HFFc6 (cell line): ENCODE data around the gene SMARCAL1. TPM values are rescaled to one million over a fixed set of nuclear protein-coding genes. Genes with fewer than 3 reads are reported as not detected.

Experiments
- DNase-seq: peaks from one replicate; pipeline ENCODE4 v3.0.0-alpha.2; 2018
- H3K27ac Mint-ChIP-seq: 2 replicates; pipeline ENCODE4 v1.8.0; 2020; ENCODE audit warnings: mild to moderate bottlenecking, mixed read lengths
- H3K27me3 Mint-ChIP-seq: 2 replicates; pipeline ENCODE4 v1.8.0; 2021; ENCODE audit warnings: mild to moderate bottlenecking, moderate library complexity, mixed read lengths; ENCODE audit not compliant: insufficient read depth
- H3K36me3 Mint-ChIP-seq: 2 replicates; pipeline ENCODE4 v1.8.0; 2021; ENCODE audit warnings: low read depth, mixed read lengths
- H3K4me1 Mint-ChIP-seq: 2 replicates; pipeline ENCODE4 v1.8.0; 2020; ENCODE audit warnings: low read depth, mixed read lengths
- H3K4me3 Mint-ChIP-seq: 2 replicates; pipeline ENCODE4 v1.8.0; 2020; ENCODE audit warnings: mild to moderate bottlenecking, moderate library complexity, mixed read lengths
- H3K9me3 Mint-ChIP-seq: 2 replicates; pipeline ENCODE4 v1.8.0; 2020; ENCODE audit warnings: mild to moderate bottlenecking, mixed read lengths
- total RNA-seq, 6 experiments: library from RNA; stranded (reverse); fragmentation: NEBNext Ultra II Directional; extraction: Animal tissue kit (Norgen Biotek cat#: 25700); gene quantifications; 2 replicates in 1 of 6; 3 replicates in 5 of 6; pipeline ENCODE4 v1.2.3, GENCODE V29; 2021
- TF ChIP-seq, protein P1 (sequence below): fragments of 200-600 bp; sonication (generic); IDR thresholded peaks from 2 replicates; pipeline ENCODE4 v1.5.0; 2021; ENCODE audit warnings: antibody characterized with exemption, mild to moderate bottlenecking

SMARCAL1 gene
- total RNA-seq, 6 experiments from 2014 or later = 25.6 to 33.1 (median 32.1) TPM

DNA sequence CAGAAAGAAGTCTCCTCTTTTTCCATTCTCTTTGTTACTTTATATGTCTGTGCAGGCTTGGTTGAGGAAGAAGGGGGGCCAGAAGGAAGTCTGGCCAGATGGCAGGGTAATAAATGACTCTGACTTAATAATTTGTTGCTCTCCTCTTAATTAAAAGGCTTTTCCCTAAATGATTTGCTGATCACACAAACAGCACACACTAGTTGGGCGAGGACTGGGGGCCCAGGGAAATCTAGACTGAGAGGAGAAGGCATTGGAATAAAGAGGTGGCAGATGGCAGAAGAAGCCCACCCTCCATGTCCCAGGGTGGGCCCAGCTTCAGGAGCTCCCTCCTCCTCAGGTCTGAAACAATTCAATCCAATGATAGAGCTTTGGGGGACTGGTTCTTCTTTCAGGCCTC lies 12.7 kb upstream of the SMARCAL1 start:
- Mint-ChIP-seq H3K27ac (no peak overlapping the region), H3K4me1 (peaks cover 6% of the 10 kb centered on the region; the same call in 1 of the 2 replicates), H3K9me3 (no peaks in the 10 kb centered on the region), H3K4me3 (no peak overlapping the region), H3K36me3 (no peaks in the 10 kb centered on the region), H3K27me3 (peaks cover 3% of the 10 kb centered on the region; the same call in 1 of the 2 replicates)
- TF ChIP-seq, protein P1, sequence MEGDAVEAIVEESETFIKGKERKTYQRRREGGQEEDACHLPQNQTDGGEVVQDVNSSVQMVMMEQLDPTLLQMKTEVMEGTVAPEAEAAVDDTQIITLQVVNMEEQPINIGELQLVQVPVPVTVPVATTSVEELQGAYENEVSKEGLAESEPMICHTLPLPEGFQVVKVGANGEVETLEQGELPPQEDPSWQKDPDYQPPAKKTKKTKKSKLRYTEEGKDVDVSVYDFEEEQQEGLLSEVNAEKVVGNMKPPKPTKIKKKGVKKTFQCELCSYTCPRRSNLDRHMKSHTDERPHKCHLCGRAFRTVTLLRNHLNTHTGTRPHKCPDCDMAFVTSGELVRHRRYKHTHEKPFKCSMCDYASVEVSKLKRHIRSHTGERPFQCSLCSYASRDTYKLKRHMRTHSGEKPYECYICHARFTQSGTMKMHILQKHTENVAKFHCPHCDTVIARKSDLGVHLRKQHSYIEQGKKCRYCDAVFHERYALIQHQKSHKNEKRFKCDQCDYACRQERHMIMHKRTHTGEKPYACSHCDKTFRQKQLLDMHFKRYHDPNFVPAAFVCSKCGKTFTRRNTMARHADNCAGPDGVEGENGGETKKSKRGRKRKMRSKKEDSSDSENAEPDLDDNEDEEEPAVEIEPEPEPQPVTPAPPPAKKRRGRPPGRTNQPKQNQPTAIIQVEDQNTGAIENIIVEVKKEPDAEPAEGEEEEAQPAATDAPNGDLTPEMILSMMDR = no peak
- no peak for DNase-seq

DNA sequence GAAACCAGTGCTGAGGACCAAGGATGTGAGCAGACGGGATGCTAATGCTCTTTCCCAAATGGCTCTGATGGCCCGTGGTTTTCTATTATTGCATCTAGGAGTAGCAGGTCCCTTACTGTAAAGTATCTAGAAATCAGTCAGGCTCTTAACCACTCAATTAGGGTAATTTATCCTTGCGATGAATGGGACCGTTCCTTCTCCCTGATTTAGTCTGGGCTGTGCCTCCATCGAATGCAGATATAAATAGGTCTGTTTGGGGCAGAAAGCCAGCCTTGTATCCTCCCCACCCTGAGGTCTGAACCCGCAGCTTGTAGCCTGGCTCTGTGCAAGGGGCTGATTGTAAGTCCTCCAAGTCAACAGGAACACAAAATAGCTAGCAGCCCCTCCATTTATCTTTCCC lies 9.5 kb upstream of the SMARCAL1 start:
- no peak overlapping the region for H3K4me3 Mint-ChIP-seq
- no peaks in the 10 kb centered on the region; the same call in none of the 2 replicates for H3K27me3 Mint-ChIP-seq
- H3K4me1 Mint-ChIP-seq = peaks cover 12% of the 10 kb centered on the region; the same call in 1 of the 2 replicates
- no peaks in the 10 kb centered on the region for H3K9me3 Mint-ChIP-seq
- H3K36me3 Mint-ChIP-seq = no peaks in the 10 kb centered on the region
- no peak for DNase-seq
- TF ChIP-seq, protein P1 = no peak
- no peak overlapping the region for H3K27ac Mint-ChIP-seq

DNA sequence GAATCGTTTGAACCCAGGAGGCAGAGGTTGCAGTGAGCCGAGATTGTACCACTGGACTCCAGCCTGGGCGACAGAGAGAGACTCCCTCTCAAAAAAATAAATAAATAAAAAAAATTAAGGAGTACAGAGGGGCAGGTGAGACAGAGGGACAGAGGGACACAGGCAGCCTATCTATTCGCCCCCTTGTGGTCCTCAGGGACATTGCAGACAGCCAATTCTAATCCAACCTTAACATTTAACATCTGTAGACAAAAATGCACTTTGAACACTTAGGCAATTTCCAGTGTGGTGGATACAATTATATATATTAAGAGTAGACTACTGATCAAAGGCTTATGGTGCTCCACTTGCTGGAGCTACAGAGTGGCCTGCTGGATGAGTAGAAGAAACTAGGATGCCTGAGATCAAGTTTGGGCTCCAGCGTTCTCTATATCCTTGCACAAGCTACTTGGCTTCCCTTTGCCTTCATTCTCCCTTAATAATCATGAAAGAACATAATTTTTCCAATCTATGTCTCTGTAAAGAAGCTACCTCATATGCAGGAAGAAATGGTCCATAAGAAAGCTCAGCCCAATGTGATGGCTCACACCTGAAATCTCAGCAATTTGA lies 8.2 kb upstream of the SMARCAL1 start:
- peak; percentile 17 for DNase-seq
- Mint-ChIP-seq H3K27ac (no peak overlapping the region), H3K9me3 (no peaks in the 10 kb centered on the region), H3K27me3 (no peaks in the 10 kb centered on the region; the same call in none of the 2 replicates), H3K4me1 (peaks cover 12% of the 10 kb centered on the region; the same call in 1 of the 2 replicates), H3K36me3 (no peaks in the 10 kb centered on the region), H3K4me3 (no peak overlapping the region)
- TF ChIP-seq, protein P1 = peak; percentile 91

DNA sequence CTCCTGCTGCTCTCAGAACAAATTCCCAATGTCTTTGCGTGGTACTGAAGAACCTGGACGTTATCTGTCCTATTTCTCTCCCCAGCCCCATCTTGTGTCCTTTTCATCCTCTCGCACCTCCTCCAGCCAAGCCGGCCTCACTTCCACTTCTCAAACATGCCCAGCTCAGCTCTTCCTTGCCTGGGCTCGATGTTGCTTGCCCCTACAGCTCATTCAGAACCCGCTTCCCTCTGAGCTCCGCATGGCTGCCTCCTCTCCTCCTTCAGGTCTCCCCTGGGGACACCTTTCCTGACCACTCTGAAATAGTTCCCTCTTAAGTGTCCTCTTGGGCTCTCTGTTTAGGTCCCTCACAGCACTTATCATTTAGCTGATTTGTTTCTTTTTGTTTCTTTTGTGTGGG lies 6.7 kb upstream of the SMARCAL1 start:
- no peak for DNase-seq

DNA sequence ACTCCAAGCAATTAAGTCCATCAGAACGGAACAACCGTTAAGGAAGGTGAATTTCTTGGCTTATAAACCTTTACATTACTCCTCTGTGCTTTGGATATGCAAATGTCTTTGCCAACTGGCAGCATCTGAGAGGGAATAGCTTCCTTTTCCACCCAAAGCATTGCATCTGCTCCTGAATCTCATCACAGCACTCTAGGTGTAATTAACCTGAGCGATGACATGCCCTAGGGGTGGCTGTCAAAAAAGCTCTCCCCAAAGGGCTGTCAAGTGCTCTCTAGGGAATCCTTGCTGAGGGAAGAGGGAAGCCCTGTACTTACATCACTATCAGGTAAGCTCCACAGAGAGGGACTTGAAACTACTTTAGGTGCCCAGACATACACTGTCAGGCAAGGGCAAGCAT lies 5.5 kb upstream of the SMARCAL1 start:
- Mint-ChIP-seq H3K4me3 (no peak overlapping the region), H3K27me3 (no peaks in the 10 kb centered on the region; the same call in none of the 2 replicates), H3K27ac (no peak overlapping the region), H3K9me3 (no peaks in the 10 kb centered on the region), H3K4me1 (peaks cover 17% of the 10 kb centered on the region; the same call in 1 of the 2 replicates), H3K36me3 (no peaks in the 10 kb centered on the region)
- no peak for DNase-seq
- TF ChIP-seq, protein P1 = no peak

More for the DNA sequence above, 6.7 kb upstream of the SMARCAL1 start:
- no peaks in the 10 kb centered on the region for H3K9me3 Mint-ChIP-seq
- H3K27ac Mint-ChIP-seq = no peak overlapping the region
- H3K4me1 Mint-ChIP-seq = peaks cover 12% of the 10 kb centered on the region; the same call in 1 of the 2 replicates
- no peak overlapping the region for H3K4me3 Mint-ChIP-seq
- no peaks in the 10 kb centered on the region for H3K36me3 Mint-ChIP-seq
- H3K27me3 Mint-ChIP-seq = no peaks in the 10 kb centered on the region; the same call in none of the 2 replicates
- TF ChIP-seq, protein P1 = no peak
